Forelimb muscle (tissue), 1 donor: ENCODE results near the gene TRIM45. TPM values are rescaled to one million over a fixed set of nuclear protein-coding genes. Genes with fewer than 3 reads are reported as not detected.
A peak's percentile ranks its signal among the peaks of the same experiment; 100 is the strongest.
"Not testable (repeated sequence)": the region's sequence is repeated elsewhere in the genome, so short reads cannot be mapped to it uniquely, and the experiment has no call there.

Experiments
- DNase-seq: peaks from one replicate; pipeline ENCODE4 v3.0.0-alpha.2; 2013; ENCODE audit warnings: low read depth
- polyA plus RNA-seq: library from polyadenylated mRNA; unstranded; fragments of 120-200 nt; gene quantifications from one replicate; pipeline ENCODE4 v1.2.1, GENCODE V29; 2013; ENCODE audit not compliant: insufficient read length

The TRIM45 gene
- polyA plus RNA-seq, result 24.6 TPM

GRCh38 chr1:117121589-117122329 lies at the start of gene TRIM45:
Gene TRIM45, minus strand, starts transcription at chr1:117121749. Its CDS starts 548 bp downstream, at chr1:117121201.
- DNase-seq, result peak; percentile 92

GRCh38 chr1:117169871-117170596 lies 48.5 kb upstream of the TRIM45 start:
- DNase-seq, result no peak

- DNase-seq, result no peak
These were observed 45.9 kb upstream of the TRIM45 start for GRCh38 chr1:117167402-117167801.

GRCh38 chr1:117166076-117166475 lies 44.5 kb upstream of the TRIM45 start:
- DNase-seq, result no peak

GRCh38 chr1:117164209-117164608 lies 42.7 kb upstream of the TRIM45 start:
- no peak for DNase-seq

GRCh38 chr1:117162816-117163215 lies 41.3 kb upstream of the TRIM45 start:
- no peak for DNase-seq

GRCh38 chr1:117161887-117162286 lies 40.3 kb upstream of the TRIM45 start:
- DNase-seq, result no peak

- DNase-seq, result not testable (repeated sequence)
These were observed 29.8 kb upstream of the TRIM45 start for GRCh38 chr1:117151305-117151704.

GRCh38 chr1:117150316-117150715 lies 28.8 kb upstream of the TRIM45 start:
- DNase-seq, result no peak

- DNase-seq, result no peak
These were observed 26.5 kb upstream of the TRIM45 start for GRCh38 chr1:117147856-117148588.

GRCh38 chr1:117147341-117147831 lies 25.8 kb upstream of the TRIM45 start:
- DNase-seq, result no peak

- no peak for DNase-seq
These were observed 25.2 kb upstream of the TRIM45 start for GRCh38 chr1:117146575-117147340.

- no peak for DNase-seq
These were observed 24.5 kb upstream of the TRIM45 start for GRCh38 chr1:117146072-117146471.

GRCh38 chr1:117143871-117144270 lies 22.3 kb upstream of the TRIM45 start:
- DNase-seq, result no peak

GRCh38 chr1:117143172-117143571 lies 21.6 kb upstream of the TRIM45 start:
- DNase-seq, result no peak

GRCh38 chr1:117142200-117142599 lies 20.7 kb upstream of the TRIM45 start:
- DNase-seq, result no peak

- no peak for DNase-seq
These were observed 17.0 kb upstream of the TRIM45 start for GRCh38 chr1:117138561-117138960.

- no peak for DNase-seq
These were observed 16.6 kb upstream of the TRIM45 start for GRCh38 chr1:117138106-117138505.

- DNase-seq, result no peak
These were observed 15.8 kb upstream of the TRIM45 start for GRCh38 chr1:117137281-117137855.

GRCh38 chr1:117136749-117137148 lies 15.2 kb upstream of the TRIM45 start:
- DNase-seq, result no peak

- no peak for DNase-seq
These were observed 13.8 kb upstream of the TRIM45 start for GRCh38 chr1:117135329-117135728.
